B cell (primary cell): ENCODE results near the gene NKX2-3. TPM values are rescaled to one million over a fixed set of nuclear protein-coding genes. Genes with fewer than 3 reads are reported as not detected.
A peak's percentile ranks its signal among the peaks of the same experiment; 100 is the strongest.

Experiments
- ATAC-seq: fragments of 200-7000 bp; cut with Tn5 transposase; one replicate; pipeline ENCODE4 v1.10.0; 2021; ENCODE audit warnings: low read depth, mild to moderate bottlenecking, moderate number of reproducible peaks, moderate library complexity
- CTCF ChIA-PET: fragments of 350-600 bp; sonication (Branson Sonifier 250); formaldehyde crosslinking; loops from one replicate; lab custom pipeline; 2021; ENCODE audit warnings: antibody characterized with exemption, inconsistent platforms; lab: Charles Lee
- POLR2A ChIA-PET: fragments of 350-600 bp; sonication (Branson Sonifier 250); formaldehyde crosslinking; loops from one replicate; lab custom pipeline; 2021; ENCODE audit warnings: antibody characterized with exemption; lab: Charles Lee
- DNase-seq: peaks from one replicate; pipeline ENCODE4 v3.0.0; 2013
- H2AFZ ChIP-seq: 2 replicates; pipeline ENCODE4 v1.6.1; 2012; ENCODE audit warnings: mild to moderate bottlenecking, low read depth, low read length; ENCODE audit not compliant: insufficient read depth, poor library complexity, severe bottlenecking
- H3K27ac ChIP-seq, 2 donors: 1 replicate in 1 of 2; 2 replicates in 1 of 2; pipeline ENCODE4 v1.5.1; 2012 to 2013; ENCODE audit warnings: low read length in 2 of 2, mild to moderate bottlenecking in 2 of 2, moderate library complexity in 1 of 2
- H3K27me3 ChIP-seq, 4 experiments: fragments of 200-600 bp in 1 of 4; sonication (generic) in 1 of 4; replicated peaks in 1 of 4; 1 replicate in 2 of 4; 2 replicates in 2 of 4; pipeline versions ENCODE4 v1.6.1 to v1.7.0; 2013 to 2016; ENCODE audit warnings: low read length in 3 of 4, mild to moderate bottlenecking in 2 of 4, mixed read lengths in 1 of 4, moderate library complexity in 1 of 4; ENCODE audit not compliant: insufficient read depth in 4 of 4, control insufficient read depth in 3 of 4; ENCODE audit errors: control extremely low read depth in 1 of 4
- H3K36me3 ChIP-seq, 2 experiments: replicated peaks in 1 of 2; 1 replicate in 1 of 2; 2 replicates in 1 of 2; pipeline versions ENCODE4 v1.6.1 to v1.7.1; 2013; ENCODE audit warnings: low read length in 1 of 2; ENCODE audit not compliant: insufficient read depth in 2 of 2, control insufficient read depth in 1 of 2; ENCODE audit errors: control extremely low read depth in 1 of 2, extremely low read depth in 1 of 2
- H3K4me1 ChIP-seq, 2 donors: fragments of 200-600 bp in 1 of 2; sonication (generic) in 1 of 2; 1 replicate in 1 of 2; 2 replicates in 1 of 2; pipeline versions ENCODE4 v1.5.1 to v1.6.1; 2013 to 2017; ENCODE audit warnings: low read length in 2 of 2; ENCODE audit not compliant: control insufficient read depth in 2 of 2, insufficient read depth in 2 of 2
- H3K4me2 ChIP-seq: replicated peaks from 2 replicates; pipeline ENCODE3; 2012; ENCODE audit warnings: mild to moderate bottlenecking, low read depth, low read length; ENCODE audit not compliant: poor library complexity, severe bottlenecking
- H3K4me3 ChIP-seq, 5 experiments: fragments of 200-600 bp in 1 of 5; sonication (generic) in 1 of 5; 1 replicate in 3 of 5; 2 replicates in 2 of 5; pipeline versions ENCODE4 v1.5.1 to v1.7.0; 2011 to 2016; ENCODE audit warnings: low read length in 4 of 5, mild to moderate bottlenecking in 4 of 5, low read depth in 2 of 5, control low read depth in 1 of 5, moderate library complexity in 1 of 5; ENCODE audit not compliant: insufficient read depth in 1 of 5; ENCODE audit errors: control extremely low read depth in 1 of 5, extremely low read depth in 1 of 5
- H3K79me2 ChIP-seq: fragments of 200-600 bp; sonication (generic); one replicate; pipeline ENCODE4 v1.6.0; 2016; ENCODE audit warnings: low read length; ENCODE audit not compliant: control insufficient read depth, insufficient read depth
- H3K9ac ChIP-seq: fragments of 200-600 bp; sonication (generic); 2 replicates; pipeline ENCODE4 v1.6.1; 2017; ENCODE audit warnings: mild to moderate bottlenecking, low read length, moderate library complexity
- H3K9me3 ChIP-seq, 3 donors: one replicate each; pipeline versions ENCODE4 v1.6.1 to v1.7.1; 2013; ENCODE audit warnings: low read length in 2 of 3; ENCODE audit not compliant: control insufficient read depth in 2 of 3, insufficient read depth in 1 of 3; ENCODE audit errors: control extremely low read depth in 1 of 3
- H4K20me1 ChIP-seq: 2 replicates; pipeline ENCODE4 v1.6.0; 2012; ENCODE audit warnings: mild to moderate bottlenecking, low read length; ENCODE audit not compliant: insufficient read depth, control insufficient read depth, poor library complexity, severe bottlenecking
- H3K27ac Mint-ChIP-seq: one replicate; pipeline ENCODE4 v1.8.0; 2021; ENCODE audit warnings: mixed read lengths
- H3K27me3 Mint-ChIP-seq: one replicate; pipeline ENCODE4 v1.8.0; 2021; ENCODE audit warnings: mixed read lengths
- H3K4me1 Mint-ChIP-seq: one replicate; pipeline ENCODE4 v1.8.0; 2021; ENCODE audit warnings: mixed read lengths
- H3K4me3 Mint-ChIP-seq: one replicate; pipeline ENCODE4 v1.8.0; 2021; ENCODE audit warnings: mixed read lengths
- H3K9me3 Mint-ChIP-seq: one replicate; pipeline ENCODE4 v1.8.0; 2022; ENCODE audit warnings: mixed read lengths; ENCODE audit not compliant: insufficient read depth
- EZH2 ChIP-seq: IDR thresholded peaks from 2 replicates; pipeline ENCODE4 v1.6.1; 2012; ENCODE audit warnings: borderline replicate concordance, low read depth, mild to moderate bottlenecking, moderate library complexity, low read length; ENCODE audit not compliant: insufficient read depth, poor library complexity, severe bottlenecking
- WGBS: methylation state at CpG from one replicate; pipeline ENCODE4 v1.1.5; 2013; ENCODE audit warnings: missing lambda C conversion rate; ENCODE audit not compliant: insufficient coverage; 5-methylcytosine and 5-hydroxymethylcytosine counted together
- intact Hi-C: fragments of 100-400 bp; cut with micrococcal nuclease; formaldehyde crosslinking; loops from one replicate; pipeline ENCODE4 v1.10.0; 2022
- polyA plus RNA-seq: library from polyadenylated mRNA; depleted of rRNA; stranded (reverse); fragments of >200 nt; gene quantifications from 2 replicates; pipeline ENCODE4 v1.2.3, GENCODE V29; 2012
- total RNA-seq, 2 donors: library from RNA; stranded (reverse); fragments of 120-200 nt in 1 of 2; gene quantifications; 1 replicate in 1 of 2; 2 replicates in 1 of 2; pipeline versions ENCODE4 v1.2.3 to v1.2.4, GENCODE V29; 2013 to 2022
- TF ChIP-seq, protein P1 (sequence below): fragments of 200-600 bp; IDR thresholded peaks from one replicate; pipeline ENCODE4 v1.8.0; 2022; ENCODE audit warnings: antibody characterized with exemption, mild to moderate bottlenecking

Gene NKX2-3
- total and polyA plus RNA-seq, 2 donors (not counting 1 experiment from before 2014, with no cell fraction given): not detected

DNA sequence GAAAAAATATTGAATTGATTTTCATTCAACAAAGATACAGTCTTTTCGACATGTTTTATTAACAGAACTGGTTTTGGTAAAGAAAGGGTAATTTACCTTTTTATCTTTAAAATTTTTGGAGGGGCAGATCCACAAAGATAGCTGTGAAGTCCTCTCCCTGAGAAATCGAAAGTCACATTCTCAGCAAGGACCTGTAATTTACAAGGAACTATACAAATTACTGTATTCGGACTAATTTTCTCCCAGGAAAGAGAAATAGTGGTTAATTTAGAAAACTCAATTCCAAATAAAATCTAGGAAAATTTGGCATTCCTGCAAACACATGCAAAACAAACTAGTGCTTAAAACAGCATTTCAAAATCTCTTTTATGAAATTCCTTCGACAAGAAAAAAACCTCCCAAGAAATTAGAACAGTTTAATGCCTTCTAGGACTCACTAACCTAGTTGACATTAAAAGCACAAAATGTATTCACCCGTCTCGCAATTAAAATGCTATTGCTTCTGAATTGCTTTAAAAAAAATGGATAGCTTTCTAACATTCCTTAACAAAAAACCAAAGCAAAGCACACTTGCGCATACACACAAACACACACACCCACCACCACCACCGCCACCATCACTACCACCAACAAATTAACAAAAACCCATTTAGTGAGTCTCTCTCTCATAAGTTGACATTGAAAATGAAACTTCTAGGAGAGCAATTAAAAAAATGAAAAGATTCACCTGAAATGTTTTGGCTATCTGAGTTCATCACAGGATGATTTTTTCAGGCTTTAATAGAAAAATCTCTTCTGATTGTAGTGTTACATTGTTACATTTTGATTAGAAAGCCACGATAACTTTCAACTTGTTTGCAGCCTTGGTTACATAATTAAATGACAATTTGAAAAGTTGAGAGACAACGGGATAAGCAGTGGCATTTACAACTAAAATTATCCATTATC lies 4.0 kb upstream of the NKX2-3 start:
- DNase-seq: no peak
- peaks cover 90% of the 10 kb centered on the region for H3K27me3 Mint-ChIP-seq
- H3K9me3 Mint-ChIP-seq: no peaks in the 10 kb centered on the region
- TF ChIP-seq, protein P1, sequence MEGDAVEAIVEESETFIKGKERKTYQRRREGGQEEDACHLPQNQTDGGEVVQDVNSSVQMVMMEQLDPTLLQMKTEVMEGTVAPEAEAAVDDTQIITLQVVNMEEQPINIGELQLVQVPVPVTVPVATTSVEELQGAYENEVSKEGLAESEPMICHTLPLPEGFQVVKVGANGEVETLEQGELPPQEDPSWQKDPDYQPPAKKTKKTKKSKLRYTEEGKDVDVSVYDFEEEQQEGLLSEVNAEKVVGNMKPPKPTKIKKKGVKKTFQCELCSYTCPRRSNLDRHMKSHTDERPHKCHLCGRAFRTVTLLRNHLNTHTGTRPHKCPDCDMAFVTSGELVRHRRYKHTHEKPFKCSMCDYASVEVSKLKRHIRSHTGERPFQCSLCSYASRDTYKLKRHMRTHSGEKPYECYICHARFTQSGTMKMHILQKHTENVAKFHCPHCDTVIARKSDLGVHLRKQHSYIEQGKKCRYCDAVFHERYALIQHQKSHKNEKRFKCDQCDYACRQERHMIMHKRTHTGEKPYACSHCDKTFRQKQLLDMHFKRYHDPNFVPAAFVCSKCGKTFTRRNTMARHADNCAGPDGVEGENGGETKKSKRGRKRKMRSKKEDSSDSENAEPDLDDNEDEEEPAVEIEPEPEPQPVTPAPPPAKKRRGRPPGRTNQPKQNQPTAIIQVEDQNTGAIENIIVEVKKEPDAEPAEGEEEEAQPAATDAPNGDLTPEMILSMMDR: no peak
- TF ChIP-seq EZH2: peak; percentile 71
- peaks cover 39% of the 10 kb centered on the region for H3K4me1 Mint-ChIP-seq
- Histone ChIP-seq H3K27me3 (peaks cover 0 to 97% (median 76%) of the 10 kb centered on the region in 4 experiments), H3K27ac (no peak overlapping the region), H3K4me1 (peaks cover 41 to 58% of the 10 kb centered on the region in 2 donors), H3K4me3 (no peak overlapping the region), H3K36me3 (no peaks in the 10 kb centered on the region), H2AFZ (no peak overlapping the region), H4K20me1 (no peaks in the 10 kb centered on the region), H3K79me2 (no peaks in the 10 kb centered on the region), H3K4me2 (no peak overlapping the region), H3K9me3 (peaks cover 0 to 62% (median 16%) of the 10 kb centered on the region in 3 donors), H3K9ac (no peak overlapping the region)
- peak overlapping the region; percentile 34 for H3K27ac Mint-ChIP-seq
- no peak for ATAC-seq
- no peak overlapping the region for H3K4me3 Mint-ChIP-seq
- ChIA-PET POLR2A (no interaction called here), CTCF (no interaction called here)
- intact Hi-C loops: no loop called here
- WGBS: 70% methylated on average over 1 of the region's 10 CpGs
